Ishikawa (cell line): ENCODE results near the gene RELL1.

Experiments used
- CEBPB ChIP-seq: IDR thresholded peaks from 2 replicates; pipeline ENCODE4 v1.6.1; 2012
- CREB1 ChIP-seq: IDR thresholded peaks from 2 replicates; pipeline ENCODE4 v1.6.1; 2012; ENCODE audit warnings: low read depth
- EGR1 ChIP-seq: IDR thresholded peaks from 2 replicates; pipeline ENCODE4 v1.6.1; 2012
- EP300 ChIP-seq: IDR thresholded peaks from 2 replicates; pipeline ENCODE4 v1.6.1; 2012; ENCODE audit warnings: borderline replicate concordance
- FOXM1 ChIP-seq: IDR thresholded peaks from 2 replicates; pipeline ENCODE4 v1.6.1; 2012; ENCODE audit warnings: low read depth, borderline replicate concordance
- MAX ChIP-seq: IDR thresholded peaks from 2 replicates; pipeline ENCODE4 v1.6.1; 2012
- NFIC ChIP-seq: IDR thresholded peaks from 2 replicates; pipeline ENCODE4 v1.6.1; 2012
- RAD21 ChIP-seq: IDR thresholded peaks from 2 replicates; pipeline ENCODE4 v1.6.1; 2012; ENCODE audit warnings: low read depth
- REST ChIP-seq: IDR thresholded peaks from 2 replicates; pipeline ENCODE4 v1.6.1; 2012; ENCODE audit warnings: low read depth, mild to moderate bottlenecking
- TAF1 ChIP-seq: IDR thresholded peaks from 2 replicates; pipeline ENCODE4 v1.6.1; 2012; ENCODE audit warnings: low read depth, mild to moderate bottlenecking
- TCF12 ChIP-seq: IDR thresholded peaks from 2 replicates; pipeline ENCODE4 v1.6.1; 2012; ENCODE audit warnings: low read depth
- TEAD4 ChIP-seq: IDR thresholded peaks from 2 replicates; pipeline ENCODE4 v1.6.1; 2012
- USF1 ChIP-seq: IDR thresholded peaks from 2 replicates; pipeline ENCODE4 v1.6.1; 2012
- YY1 ChIP-seq: IDR thresholded peaks from 2 replicates; pipeline ENCODE4 v1.6.1; 2012; ENCODE audit warnings: low read depth
- ZBTB7A ChIP-seq: IDR thresholded peaks from 2 replicates; pipeline ENCODE4 v1.6.1; 2012; ENCODE audit warnings: low read depth

Gene RELL1

GRCh38 chr4:37671072-37671471, 15.1 kb downstream of the RELL1 start:
- TF ChIP-seq TEAD4: no peak
- no peak for TF ChIP-seq EGR1
- TF ChIP-seq CEBPB: no peak
- no peak for TF ChIP-seq CREB1
- no peak for TF ChIP-seq TAF1

- TF ChIP-seq MAX (no peak), NFIC (no peak), USF1 (no peak), REST (no peak)
Measured at GRCh38 chr4:37670249-37670648, 15.9 kb downstream of the RELL1 start.

- TF ChIP-seq FOXM1 (no peak), USF1 (no peak), REST (no peak), EP300 (no peak), TEAD4 (no peak), YY1 (no peak), EGR1 (no peak), NFIC (no peak), TAF1 (no peak), RAD21 (no peak), CREB1 (no peak), CEBPB (no peak), ZBTB7A (no peak), MAX (no peak), TCF12 (no peak)
Measured at GRCh38 chr4:37667197-37668100, 18.7 kb downstream of the RELL1 start.

- TF ChIP-seq TEAD4 (peak; percentile 50; the same call in 1 of the 2 replicates), CREB1 (no peak), EP300 (peak; percentile 44; the same call in 1 of the 2 replicates), RAD21 (no peak), MAX (peak; percentile 88), USF1 (peak; percentile 74), NFIC (no peak)
Measured at GRCh38 chr4:37666625-37667071, 19.5 kb downstream of the RELL1 start.

GRCh38 chr4:37665333-37666320, 20.5 kb downstream of the RELL1 start:
- TF ChIP-seq REST (no peak), NFIC (no peak), EGR1 (no peak), USF1 (no peak), YY1 (no peak), RAD21 (no peak), MAX (no peak), FOXM1 (no peak), TAF1 (no peak), CEBPB (no peak), ZBTB7A (no peak), TCF12 (no peak), CREB1 (no peak), EP300 (no peak), TEAD4 (no peak)
